Smooth muscle cell (in vitro differentiated cells): Measurements from ENCODE around the gene NDST4. TPM values are rescaled to one million over a fixed set of nuclear protein-coding genes. Genes with fewer than 3 reads are reported as not detected.

Experiments
- DNase-seq: peaks from one replicate; lab custom pipeline; 2025; ENCODE audit not compliant: unreplicated experiment; lab: John Stamatoyannopoulos, UW
- H2AFZ ChIP-seq: fragments of 200-600 bp; sonication (generic); 2 replicates; pipeline ENCODE4 v1.6.0; 2016; ENCODE audit warnings: antibody characterized with exemption, low read depth, mild to moderate bottlenecking
- H3F3A ChIP-seq: fragments of 200-600 bp; sonication (generic); 2 replicates; pipeline ENCODE4 v1.6.0; 2017; ENCODE audit warnings: antibody characterized with exemption, low read depth
- H3K27ac ChIP-seq: fragments of 200-600 bp; sonication (generic); 2 replicates; pipeline ENCODE4 v1.5.1; 2016; ENCODE audit warnings: low read depth, mild to moderate bottlenecking
- H3K27me3 ChIP-seq: fragments of 200-600 bp; sonication (generic); 2 replicates; pipeline ENCODE4 v1.6.1; 2016; ENCODE audit warnings: low read depth, mild to moderate bottlenecking
- H3K36me3 ChIP-seq: fragments of 200-600 bp; sonication (generic); 2 replicates; pipeline ENCODE4 v1.5.1; 2016; ENCODE audit warnings: low read depth
- H3K4me1 ChIP-seq: fragments of 200-600 bp; sonication (generic); 2 replicates; pipeline ENCODE4 v1.5.1; 2016; ENCODE audit warnings: low read depth
- H3K4me2 ChIP-seq: fragments of 200-600 bp; sonication (generic); 2 replicates; pipeline ENCODE4 v1.6.0; 2016; ENCODE audit warnings: mild to moderate bottlenecking
- H3K4me3 ChIP-seq: fragments of 200-600 bp; sonication (generic); 2 replicates; pipeline ENCODE4 v1.5.1; 2016; ENCODE audit warnings: mild to moderate bottlenecking
- H3K79me2 ChIP-seq: fragments of 200-600 bp; sonication (generic); 2 replicates; pipeline ENCODE4 v1.6.0; 2016; ENCODE audit warnings: low read depth, mild to moderate bottlenecking
- H3K9ac ChIP-seq: fragments of 200-600 bp; sonication (generic); 2 replicates; pipeline ENCODE4 v1.6.0; 2016; ENCODE audit warnings: low read depth
- H3K9me3 ChIP-seq: fragments of 200-600 bp; sonication (generic); replicated peaks from 2 replicates; pipeline ENCODE4 v1.5.1; 2016; ENCODE audit warnings: low read depth
- H4K20me1 ChIP-seq: fragments of 200-600 bp; sonication (generic); 2 replicates; pipeline ENCODE4 v1.6.0; 2016; ENCODE audit warnings: low read depth
- WGBS: methylation state at CpG from one replicate; pipeline ENCODE4 v1.1.7; 2016; ENCODE audit warnings: low lambda C conversion rate; 5-methylcytosine and 5-hydroxymethylcytosine counted together
- polyA plus RNA-seq: library from polyadenylated mRNA; unstranded; fragments of >200 nt; fragmentation: Nextera tagmentation; extraction: Ambion mirVana; gene quantifications from 2 replicates; pipeline ENCODE4 v1.2.1, GENCODE V29; 2016
- total RNA-seq: library from RNA; depleted of rRNA; stranded (reverse); fragments of >200 nt; gene quantifications from 2 replicates; pipeline ENCODE4 v1.2.3, GENCODE V29; 2014
- TF ChIP-seq, protein P1 (sequence below): fragments of 200-600 bp; sonication (generic); IDR thresholded peaks from 2 replicates; pipeline ENCODE4 v1.5.1; 2017; ENCODE audit warnings: borderline replicate concordance, mild to moderate bottlenecking, antibody characterized with exemption; ENCODE audit not compliant: insufficient read depth, poor library complexity, severe bottlenecking

The NDST4 gene
- total and polyA plus RNA-seq, 2 experiments from 2014 or later = not detected

DNA sequence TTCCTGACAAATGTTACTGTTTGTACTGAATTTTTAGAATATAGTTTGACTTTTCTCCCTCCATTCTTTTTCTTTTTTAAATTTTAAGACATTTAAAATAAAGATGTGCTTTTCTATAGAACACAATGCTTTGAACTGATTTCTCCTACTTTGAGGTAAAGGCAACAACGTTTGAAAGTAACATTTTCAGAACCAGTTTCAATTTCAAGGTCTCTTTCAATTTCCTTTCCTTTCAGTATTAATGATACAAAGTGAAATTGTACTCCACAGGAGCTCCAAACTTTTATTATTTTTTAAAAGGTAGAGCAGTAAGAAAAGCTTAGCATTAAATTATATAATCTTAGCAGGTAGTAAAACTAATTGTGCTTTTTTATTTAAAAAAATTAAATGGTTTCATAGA lies 54.9 kb downstream of the NDST4 start:
- H3K9me3 ChIP-seq = no peaks in the 10 kb centered on the region
- TF ChIP-seq, protein P1, sequence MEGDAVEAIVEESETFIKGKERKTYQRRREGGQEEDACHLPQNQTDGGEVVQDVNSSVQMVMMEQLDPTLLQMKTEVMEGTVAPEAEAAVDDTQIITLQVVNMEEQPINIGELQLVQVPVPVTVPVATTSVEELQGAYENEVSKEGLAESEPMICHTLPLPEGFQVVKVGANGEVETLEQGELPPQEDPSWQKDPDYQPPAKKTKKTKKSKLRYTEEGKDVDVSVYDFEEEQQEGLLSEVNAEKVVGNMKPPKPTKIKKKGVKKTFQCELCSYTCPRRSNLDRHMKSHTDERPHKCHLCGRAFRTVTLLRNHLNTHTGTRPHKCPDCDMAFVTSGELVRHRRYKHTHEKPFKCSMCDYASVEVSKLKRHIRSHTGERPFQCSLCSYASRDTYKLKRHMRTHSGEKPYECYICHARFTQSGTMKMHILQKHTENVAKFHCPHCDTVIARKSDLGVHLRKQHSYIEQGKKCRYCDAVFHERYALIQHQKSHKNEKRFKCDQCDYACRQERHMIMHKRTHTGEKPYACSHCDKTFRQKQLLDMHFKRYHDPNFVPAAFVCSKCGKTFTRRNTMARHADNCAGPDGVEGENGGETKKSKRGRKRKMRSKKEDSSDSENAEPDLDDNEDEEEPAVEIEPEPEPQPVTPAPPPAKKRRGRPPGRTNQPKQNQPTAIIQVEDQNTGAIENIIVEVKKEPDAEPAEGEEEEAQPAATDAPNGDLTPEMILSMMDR = no peak
- H2AFZ ChIP-seq = no peak overlapping the region
- H3F3A ChIP-seq = no peaks in the 10 kb centered on the region
- H3K4me1 ChIP-seq = no peaks in the 10 kb centered on the region
- H3K79me2 ChIP-seq = no peaks in the 10 kb centered on the region
- DNase-seq = no peak
- H3K27me3 ChIP-seq = no peaks in the 10 kb centered on the region
- H3K4me2 ChIP-seq = no peak overlapping the region
- H3K27ac ChIP-seq = no peak overlapping the region
- no peak overlapping the region for H3K9ac ChIP-seq
- H3K4me3 ChIP-seq = no peak overlapping the region
- 59% methylated on average over 1 of the region's 1 CpG for whole genome bisulfite sequencing
- H3K36me3 ChIP-seq = no peaks in the 10 kb centered on the region
- no peaks in the 10 kb centered on the region for H4K20me1 ChIP-seq

DNA sequence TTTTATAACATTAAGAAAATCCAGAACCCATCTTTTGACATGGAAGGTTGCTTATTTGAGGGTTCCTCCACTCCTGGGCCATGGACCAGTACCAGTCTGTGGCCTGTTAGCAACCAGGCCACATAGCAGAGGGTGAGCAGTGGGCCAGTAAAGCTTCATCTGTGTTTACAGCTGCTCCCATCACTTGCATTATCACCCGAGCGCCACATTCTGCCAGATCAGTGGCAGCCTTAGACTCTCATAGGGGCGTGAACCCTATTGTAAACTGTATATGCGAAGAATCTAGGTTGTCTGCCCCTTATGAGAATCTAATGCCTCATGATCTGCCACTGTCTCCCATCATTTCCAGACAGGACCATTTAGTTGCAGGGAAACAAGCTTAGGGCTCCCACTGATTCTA lies 58.6 kb downstream of the NDST4 start:
- no peak overlapping the region for H2AFZ ChIP-seq
- no peaks in the 10 kb centered on the region for H4K20me1 ChIP-seq
- no peak overlapping the region for H3K4me3 ChIP-seq
- no peaks in the 10 kb centered on the region for H3K36me3 ChIP-seq
- H3K9ac ChIP-seq = no peak overlapping the region
- no peak overlapping the region for H3K4me2 ChIP-seq
- no peak for DNase-seq
- 90% methylated on average over 4 of the region's 4 CpGs for WGBS
- H3K4me1 ChIP-seq = no peaks in the 10 kb centered on the region
- H3K9me3 ChIP-seq = no peaks in the 10 kb centered on the region
- H3K27ac ChIP-seq = no peak overlapping the region
- TF ChIP-seq, protein P1 = no peak
- H3F3A ChIP-seq = no peaks in the 10 kb centered on the region
- no peaks in the 10 kb centered on the region for H3K79me2 ChIP-seq
- H3K27me3 ChIP-seq = no peaks in the 10 kb centered on the region

DNA sequence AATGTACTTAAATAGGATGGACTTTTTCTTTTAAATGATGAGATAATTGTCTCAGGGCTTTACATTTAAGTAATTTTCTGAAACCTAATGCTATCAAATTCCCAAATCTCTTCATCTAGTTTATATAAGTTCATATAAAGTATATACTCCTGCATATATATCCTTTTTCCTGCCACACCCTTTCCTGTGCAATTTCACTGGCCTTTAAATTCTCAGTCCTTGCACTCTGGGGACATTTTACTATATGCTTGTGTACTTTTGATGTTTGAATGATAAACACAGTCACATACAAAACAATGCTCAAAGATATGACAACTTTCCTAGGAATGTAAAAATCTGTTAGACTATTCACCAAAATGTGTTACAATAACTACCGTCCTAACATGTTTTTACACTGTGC lies 60.1 kb downstream of the NDST4 start:
- 92% methylated on average over 1 of the region's 1 CpG for WGBS
- no peak overlapping the region for H3K27ac ChIP-seq
- H3K27me3 ChIP-seq = no peaks in the 10 kb centered on the region
- H3K79me2 ChIP-seq = no peaks in the 10 kb centered on the region
- no peak for DNase-seq
- no peak overlapping the region for H2AFZ ChIP-seq
- no peak overlapping the region for H3K4me2 ChIP-seq
- no peaks in the 10 kb centered on the region for H3F3A ChIP-seq
- no peaks in the 10 kb centered on the region for H3K4me1 ChIP-seq
- H3K9ac ChIP-seq = no peak overlapping the region
- no peaks in the 10 kb centered on the region for H3K9me3 ChIP-seq
- no peaks in the 10 kb centered on the region for H3K36me3 ChIP-seq
- no peak overlapping the region for H3K4me3 ChIP-seq
- no peaks in the 10 kb centered on the region for H4K20me1 ChIP-seq
- TF ChIP-seq, protein P1 = no peak

DNA sequence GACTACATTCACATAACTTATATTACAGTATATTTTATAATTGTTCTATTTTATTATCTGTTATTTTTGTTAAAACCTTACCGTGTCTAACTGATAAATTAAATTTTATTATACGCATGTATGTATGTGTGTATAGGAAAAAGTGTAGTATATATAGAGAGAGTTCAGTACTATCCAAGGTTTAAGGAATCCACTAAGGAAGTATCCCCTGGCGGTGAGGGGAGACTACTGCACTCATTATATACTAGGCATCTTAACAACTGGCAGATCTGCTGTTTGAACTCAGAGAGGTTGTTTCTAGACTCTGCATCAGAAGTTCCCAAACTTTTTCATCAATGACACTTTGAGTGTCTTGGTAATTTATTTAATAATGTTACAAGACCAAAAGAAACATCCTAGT lies 70.9 kb downstream of the NDST4 start:
- H2AFZ ChIP-seq = no peak overlapping the region

More for the DNA sequence above, 70.9 kb downstream of the NDST4 start:
- Histone ChIP-seq H3K9ac (no peak overlapping the region), H4K20me1 (no peaks in the 10 kb centered on the region), H3K9me3 (no peaks in the 10 kb centered on the region), H3K4me1 (no peaks in the 10 kb centered on the region), H3K4me2 (no peak overlapping the region), H3K4me3 (no peak overlapping the region), H3K36me3 (no peaks in the 10 kb centered on the region), H3K79me2 (no peaks in the 10 kb centered on the region), H3K27ac (no peak overlapping the region), H3K27me3 (no peaks in the 10 kb centered on the region), H3F3A (no peaks in the 10 kb centered on the region)
- no peak for DNase-seq
- TF ChIP-seq, protein P1 = peak; percentile 47
- 34% methylated on average over 3 of the region's 3 CpGs for WGBS
